HG02981 (cell line): Measurements from ENCODE around the gene ACSF2.
"Not testable (repeated sequence)": the region's sequence is repeated elsewhere in the genome, so short reads cannot be mapped to it uniquely, and the experiment has no call there.

Experiments used
- ATAC-seq: cut with Tn5 transposase; IDR thresholded peaks from one replicate; pipeline ENCODE4 v1.9.1; 2021; ENCODE audit warnings: mild to moderate bottlenecking, moderate library complexity; ENCODE audit not compliant: unreplicated experiment

ACSF2 gene

GRCh38 chr17:50462446-50462845, 36.4 kb downstream of the ACSF2 start:
- ATAC-seq: no peak

- ATAC-seq: no peak
Observed at GRCh38 chr17:50464121-50464520, 38.1 kb downstream of the ACSF2 start.

- no peak for ATAC-seq
Observed at GRCh38 chr17:50464736-50465135, 38.7 kb downstream of the ACSF2 start.

- ATAC-seq: no peak
Observed at GRCh38 chr17:50465171-50465570, 39.2 kb downstream of the ACSF2 start.

GRCh38 chr17:50465635-50466034, 39.6 kb downstream of the ACSF2 start:
- ATAC-seq: no peak

GRCh38 chr17:50466371-50467113, 40.5 kb downstream of the ACSF2 start:
- ATAC-seq: no peak

GRCh38 chr17:50467114-50467854, 41.3 kb downstream of the ACSF2 start:
- no peak for ATAC-seq

GRCh38 chr17:50467855-50468303, 41.9 kb downstream of the ACSF2 start:
- no peak for ATAC-seq

- ATAC-seq: no peak
Observed at GRCh38 chr17:50468304-50469207, 42.5 kb downstream of the ACSF2 start, which contains the start of gene CHAD. CHAD (minus strand) TSS chr17:50468880; CDS start chr17:50468813, 67 bp downstream.

GRCh38 chr17:50469208-50469605, 43.2 kb downstream of the ACSF2 start:
- no peak for ATAC-seq

GRCh38 chr17:50469671-50470305, 43.8 kb downstream of the ACSF2 start:
- ATAC-seq: no peak

GRCh38 chr17:50470426-50470825, 44.4 kb downstream of the ACSF2 start:
- ATAC-seq: no peak

- ATAC-seq: no peak
Observed at GRCh38 chr17:50471009-50471905, 45.2 kb downstream of the ACSF2 start.

- ATAC-seq: no peak
Observed at GRCh38 chr17:50472286-50472685, 46.3 kb downstream of the ACSF2 start.

GRCh38 chr17:50472761-50473161, 46.7 kb downstream of the ACSF2 start:
- not testable (repeated sequence) for ATAC-seq

GRCh38 chr17:50473901-50474300, 47.9 kb downstream of the ACSF2 start:
- no peak for ATAC-seq

- no peak for ATAC-seq
Observed at GRCh38 chr17:50474523-50474922, 48.5 kb downstream of the ACSF2 start.

GRCh38 chr17:50475362-50475761, 49.3 kb downstream of the ACSF2 start:
- no peak for ATAC-seq

GRCh38 chr17:50475775-50476544, 49.9 kb downstream of the ACSF2 start:
- not testable (repeated sequence) for ATAC-seq
